HUES64 (cell line): ENCODE results near the gene ALMS1.
"Not testable (repeated sequence)": the region's sequence is repeated elsewhere in the genome, so short reads cannot be mapped to it uniquely, and the experiment has no call there.

Experiments used
- H3K27ac ChIP-seq: 2 replicates; pipeline ENCODE4 v1.7.0; 2013; ENCODE audit warnings: low read depth, low read length, inconsistent platforms
- H3K27me3 ChIP-seq: 2 replicates; pipeline ENCODE4 v1.6.1; 2013; ENCODE audit warnings: mild to moderate bottlenecking, low read length; ENCODE audit not compliant: insufficient read depth
- H3K36me3 ChIP-seq: 2 replicates; pipeline ENCODE4 v1.6.1; 2013; ENCODE audit warnings: mild to moderate bottlenecking, low read length; ENCODE audit not compliant: insufficient read depth
- H3K4me1 ChIP-seq: 2 replicates; pipeline ENCODE4 v1.6.1; 2013; ENCODE audit warnings: mild to moderate bottlenecking, low read length, moderate library complexity; ENCODE audit not compliant: insufficient read depth
- H3K4me3 ChIP-seq: 2 replicates; pipeline ENCODE4 v1.5.1; 2013; ENCODE audit warnings: mild to moderate bottlenecking, low read length, moderate library complexity
- H3K9ac ChIP-seq: 2 replicates; pipeline ENCODE4 v1.6.1; 2013; ENCODE audit warnings: mild to moderate bottlenecking, low read depth, low read length
- H3K9me3 ChIP-seq: 2 replicates; pipeline ENCODE4 v1.6.1; 2013; ENCODE audit warnings: low read depth, low read length; ENCODE audit not compliant: insufficient read depth
- WGBS: fragments of 150-250, 120-280 bp; methylation state at CpG from one replicate; pipeline ENCODE4 v1.1.7; 2013; ENCODE audit warnings: missing lambda C conversion rate; 5-methylcytosine and 5-hydroxymethylcytosine counted together

Gene ALMS1

GRCh38 chr2:73575261-73575660 lies 189.6 kb downstream of the ALMS1 start:
- Histone ChIP-seq H3K27me3 (no peaks in the 10 kb centered on the region), H3K9me3 (no peaks in the 10 kb centered on the region), H3K36me3 (peaks cover 18% of the 10 kb centered on the region), H3K4me1 (no peaks in the 10 kb centered on the region), H3K4me3 (no peak overlapping the region), H3K9ac (no peak overlapping the region), H3K27ac (no peak overlapping the region)
- WGBS = 94% methylated on average over 2 of the region's 2 CpGs

GRCh38 chr2:73582364-73582763 lies 196.7 kb downstream of the ALMS1 start:
- Histone ChIP-seq H3K27me3 (no peaks in the 10 kb centered on the region), H3K9ac (no peak overlapping the region), H3K4me3 (no peak overlapping the region), H3K4me1 (no peaks in the 10 kb centered on the region), H3K36me3 (no peaks in the 10 kb centered on the region), H3K9me3 (peaks cover 15% of the 10 kb centered on the region; the same call in 1 of the 2 replicates), H3K27ac (no peak overlapping the region)
- 89% methylated on average over 1 of the region's 2 CpGs for WGBS

- H3K36me3 ChIP-seq = no peaks in the 10 kb centered on the region
- peaks cover 15% of the 10 kb centered on the region; the same call in 1 of the 2 replicates for H3K9me3 ChIP-seq
- H3K27ac ChIP-seq = no peak overlapping the region; the same call in 1 of the 2 replicates
- peak overlapping the region; percentile 17; the same call in 1 of the 2 replicates for H3K9ac ChIP-seq
- H3K4me1 ChIP-seq = peaks cover 11% of the 10 kb centered on the region
- no peaks in the 10 kb centered on the region for H3K27me3 ChIP-seq
- 33% methylated on average over 4 of the region's 4 CpGs for WGBS
- no peak overlapping the region for H3K4me3 ChIP-seq
These were observed 202.5 kb downstream of the ALMS1 start for GRCh38 chr2:73588177-73588576.

DNA sequence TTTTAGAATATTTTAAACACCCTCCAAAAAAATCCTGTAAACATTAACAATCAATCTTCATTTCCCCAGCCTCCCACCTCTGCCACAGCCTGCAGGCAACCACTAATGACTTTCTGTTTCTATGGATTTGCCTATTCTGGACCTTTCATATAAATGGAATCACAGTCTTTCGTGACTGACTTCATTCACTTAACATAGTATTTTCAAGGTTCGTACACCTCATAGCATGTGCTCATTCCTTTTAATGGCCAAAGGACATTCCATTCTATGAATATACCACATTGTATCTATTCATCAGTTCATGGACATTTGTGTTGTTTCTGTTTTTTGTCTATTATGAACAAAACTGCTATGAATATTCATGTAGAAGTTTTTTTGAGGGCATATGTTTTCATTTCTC lies 208.0 kb downstream of the ALMS1 start:
- peaks cover 3% of the 10 kb centered on the region; the same call in 1 of the 2 replicates for H3K9me3 ChIP-seq
- no peak overlapping the region for H3K4me3 ChIP-seq
- H3K27ac ChIP-seq = no peak overlapping the region
- 97% methylated on average over 2 of the region's 2 CpGs for WGBS
- H3K27me3 ChIP-seq = no peaks in the 10 kb centered on the region
- H3K36me3 ChIP-seq = no peaks in the 10 kb centered on the region
- H3K4me1 ChIP-seq = peaks cover under 1% of the 10 kb centered on the region; the same call in 1 of the 2 replicates
- H3K9ac ChIP-seq = no peak overlapping the region

DNA sequence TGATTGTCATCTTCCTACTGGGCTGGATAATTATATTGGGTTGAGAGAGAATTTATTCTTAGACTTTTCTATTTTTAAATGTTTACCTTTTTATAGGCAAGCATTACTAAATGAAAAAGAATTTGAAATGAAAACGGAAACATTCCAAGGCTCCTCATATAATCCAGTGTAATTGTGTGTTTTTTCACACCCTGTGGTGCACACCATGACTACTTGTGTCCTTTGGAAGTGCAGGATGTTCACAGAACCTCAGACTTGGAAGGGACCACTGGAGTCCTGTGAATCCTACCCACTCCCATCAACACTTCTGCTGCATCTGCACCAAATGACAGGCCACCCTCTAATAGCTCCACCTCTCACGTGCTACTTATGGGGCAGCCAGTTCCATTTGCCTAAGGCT lies 208.6 kb downstream of the ALMS1 start:
- no peak overlapping the region for H3K4me3 ChIP-seq
- H3K9me3 ChIP-seq = peaks cover 3% of the 10 kb centered on the region; the same call in 1 of the 2 replicates
- 94% methylated on average over 1 of the region's 2 CpGs for WGBS
- no peaks in the 10 kb centered on the region for H3K4me1 ChIP-seq
- no peaks in the 10 kb centered on the region for H3K27me3 ChIP-seq
- H3K36me3 ChIP-seq = 0 out of 2 replicates have a peak, but pooled peaks cover 2% of the 10 kb centered on the region
- H3K9ac ChIP-seq = no peak overlapping the region
- no peak overlapping the region for H3K27ac ChIP-seq

GRCh38 chr2:73601780-73602179 lies 216.1 kb downstream of the ALMS1 start:
- no peaks in the 10 kb centered on the region for H3K27me3 ChIP-seq
- WGBS = 95% methylated on average over 5 of the region's 5 CpGs
- no peak overlapping the region for H3K27ac ChIP-seq
- H3K36me3 ChIP-seq = peaks cover 26% of the 10 kb centered on the region
- no peaks in the 10 kb centered on the region for H3K9me3 ChIP-seq
- no peak overlapping the region for H3K4me3 ChIP-seq
- no peaks in the 10 kb centered on the region for H3K4me1 ChIP-seq
- H3K9ac ChIP-seq = no peak overlapping the region

- peaks cover 26% of the 10 kb centered on the region for H3K36me3 ChIP-seq
- H3K9me3 ChIP-seq, H3K4me1 ChIP-seq, H3K27ac ChIP-seq, H3K4me3 ChIP-seq, H3K9ac ChIP-seq, H3K27me3 ChIP-seq: not testable (repeated sequence)
- 93% methylated on average over 3 of the region's 4 CpGs for WGBS
These were observed 217.5 kb downstream of the ALMS1 start for GRCh38 chr2:73603099-73603588.

DNA sequence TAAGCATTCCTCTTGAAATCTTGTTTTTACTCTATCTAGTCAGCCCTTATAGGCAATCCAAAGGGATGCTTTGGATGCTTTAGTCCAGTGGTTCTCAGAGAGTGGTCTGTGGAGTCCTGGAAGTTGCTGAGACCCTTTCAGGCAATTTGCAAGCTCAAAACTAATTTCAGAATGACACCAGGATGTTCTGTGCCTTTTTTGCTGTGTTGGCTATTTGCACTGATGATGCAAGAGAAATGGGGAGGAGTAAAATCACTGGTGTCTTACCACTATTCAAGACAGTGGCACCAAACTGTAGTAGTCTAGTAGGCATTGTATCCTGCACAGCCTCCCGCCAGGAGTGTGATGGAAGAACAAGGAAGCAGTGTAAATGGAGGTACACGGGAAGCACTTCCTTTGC lies 219.0 kb downstream of the ALMS1 start:
- not testable (repeated sequence) for H3K9me3 ChIP-seq, H3K4me1 ChIP-seq, H3K27me3 ChIP-seq, H3K9ac ChIP-seq, H3K27ac ChIP-seq, H3K4me3 ChIP-seq
- peaks cover 26% of the 10 kb centered on the region for H3K36me3 ChIP-seq
- WGBS = 96% methylated on average over 2 of the region's 2 CpGs

DNA sequence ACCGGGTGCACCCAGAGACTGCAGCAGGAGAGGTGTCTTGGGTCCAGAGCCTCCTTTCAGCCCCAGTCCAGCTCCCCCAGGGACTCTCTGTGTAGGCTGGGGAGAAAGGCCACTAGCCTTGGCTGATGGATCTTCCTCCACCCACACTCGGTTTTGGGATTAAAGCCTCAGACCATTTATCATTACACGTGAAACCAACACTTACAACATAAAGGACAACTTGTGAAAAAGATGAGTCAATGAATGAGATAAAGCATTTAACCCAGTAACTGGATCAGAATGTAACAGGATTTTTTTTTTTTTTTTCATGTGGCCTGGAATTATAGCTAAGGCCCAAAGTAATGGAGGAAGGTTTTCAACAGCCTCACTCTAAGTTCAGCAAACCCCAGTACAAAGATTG lies 224.5 kb downstream of the ALMS1 start:
- Histone ChIP-seq H3K4me3 (no peak overlapping the region), H3K4me1 (no peaks in the 10 kb centered on the region), H3K27ac (no peak overlapping the region), H3K36me3 (0 out of 2 replicates have a peak, but pooled peaks cover 3% of the 10 kb centered on the region), H3K27me3 (no peaks in the 10 kb centered on the region), H3K9me3 (no peaks in the 10 kb centered on the region), H3K9ac (no peak overlapping the region)
- WGBS = 100% methylated on average over 3 of the region's 3 CpGs

- Histone ChIP-seq H3K36me3 (0 out of 2 replicates have a peak, but pooled peaks cover 3% of the 10 kb centered on the region), H3K9me3 (no peaks in the 10 kb centered on the region), H3K4me3 (no peak overlapping the region), H3K27me3 (no peaks in the 10 kb centered on the region), H3K9ac (no peak overlapping the region), H3K27ac (no peak overlapping the region), H3K4me1 (no peaks in the 10 kb centered on the region)
- WGBS = 92% methylated on average over 4 of the region's 4 CpGs
These were observed 225.6 kb downstream of the ALMS1 start for GRCh38 chr2:73611193-73611592.

GRCh38 chr2:73611867-73612266 lies 226.2 kb downstream of the ALMS1 start:
- H3K9me3 ChIP-seq = no peaks in the 10 kb centered on the region
- 0 out of 2 replicates have a peak, but pooled peaks cover 3% of the 10 kb centered on the region for H3K36me3 ChIP-seq
- H3K27ac ChIP-seq = no peak overlapping the region
- no peaks in the 10 kb centered on the region for H3K27me3 ChIP-seq
- H3K4me3 ChIP-seq = no peak overlapping the region
- WGBS = 97% methylated on average over 1 of the region's 1 CpG
- no peak overlapping the region for H3K9ac ChIP-seq
- no peaks in the 10 kb centered on the region for H3K4me1 ChIP-seq

DNA sequence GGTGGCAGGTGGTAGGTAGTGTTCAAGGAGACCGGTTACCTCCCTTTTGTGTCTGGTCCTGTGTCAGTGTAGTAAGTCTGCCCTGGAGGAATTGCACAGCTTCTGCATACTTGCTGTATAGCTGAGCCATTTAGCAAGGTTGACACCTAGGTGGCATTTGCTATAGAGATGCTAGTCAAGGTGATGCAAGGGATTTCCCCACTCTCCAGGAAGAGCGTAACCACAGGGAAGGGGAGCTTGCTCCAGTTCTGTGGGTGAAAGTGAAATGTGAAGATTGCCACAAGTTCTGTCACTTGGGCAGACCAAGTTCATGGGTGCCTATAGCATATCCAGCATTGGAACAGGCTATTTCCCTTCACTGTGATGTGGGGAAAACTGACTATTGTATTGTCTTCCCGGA lies 228.5 kb downstream of the ALMS1 start:
- no peaks in the 10 kb centered on the region for H3K4me1 ChIP-seq
- H3K4me3 ChIP-seq = no peak overlapping the region
- no peaks in the 10 kb centered on the region for H3K36me3 ChIP-seq
- H3K27me3 ChIP-seq = no peaks in the 10 kb centered on the region
- no peaks in the 10 kb centered on the region for H3K9me3 ChIP-seq
- no peak overlapping the region for H3K9ac ChIP-seq
- H3K27ac ChIP-seq = no peak overlapping the region
- WGBS = 91% methylated on average over 3 of the region's 3 CpGs
